Thyroid gland (tissue), 4 donors: ENCODE measurements around the gene ADAMTS1.

Experiments used
- CTCF ChIP-seq, 6 experiments: fragments of 200-600 bp in 3 of 6; fragments of 450-650 bp in 3 of 6; sonication (generic) in 3 of 6; IDR thresholded peaks; one replicate each; pipeline ENCODE4 v1.5.1; 2016 to 2019; ENCODE audit warnings: antibody characterized with exemption in 6 of 6, mild to moderate bottlenecking in 2 of 6, inconsistent platforms in 1 of 6, moderate library complexity in 1 of 6
- POLR2A ChIP-seq, 2 donors: fragments of 450-650 bp; IDR thresholded peaks; one replicate each; pipeline ENCODE4 v1.6.1; 2017; ENCODE audit warnings: antibody characterized with exemption in 2 of 2, mild to moderate bottlenecking in 2 of 2, moderate library complexity in 1 of 2

- no peak for TF ChIP-seq CTCF (IDR thresholded peaks at IDR 0.05)
- TF ChIP-seq POLR2A (IDR thresholded peaks at IDR 0.05) = no peak
Observed at GRCh38 chr21:26892151-26892550, 46.9 kb upstream of the ADAMTS1 start.
